ENCODE measurements around the gene PRX. TPM values are rescaled to one million over a fixed set of nuclear protein-coding genes. Genes with fewer than 3 reads are reported as not detected.
"Not testable (repeated sequence)": the region's sequence is repeated elsewhere in the genome, so short reads cannot be mapped to it uniquely, and the experiment has no call there.

Gene PRX
- total RNA-seq, 1 experiment from 2014 or later: 1.6 TPM

DNA sequence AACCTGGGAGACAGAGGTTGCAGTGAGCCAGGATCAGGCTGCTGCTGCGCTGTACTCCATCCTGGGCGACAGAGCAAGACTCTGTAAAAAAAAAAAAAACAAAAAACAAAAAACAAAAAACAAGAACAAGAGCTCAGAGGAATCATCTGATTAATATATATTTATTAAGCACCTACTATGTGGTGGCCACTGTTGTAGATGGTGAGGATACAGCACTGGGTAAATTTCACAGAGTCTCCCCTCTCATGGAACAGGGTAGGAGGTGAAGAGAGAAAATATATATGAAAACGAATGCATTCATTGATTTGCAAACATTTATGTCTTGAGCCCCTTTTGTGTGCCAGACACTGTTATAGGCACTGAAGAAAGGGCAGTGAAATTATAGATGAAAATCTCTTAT lies 18.5 kb upstream of the PRX start:
- no TSS peak for BruUV-seq (replicated peaks)
- CTCF ChIA-PET: no interaction called here
- peaks cover 13% of the 10 kb centered on the region for H3K4me1 Mint-ChIP-seq (ENCODE audit: low read depth, unreplicated experiment)
- H3K4me3 Mint-ChIP-seq (ENCODE audit: low read depth, unreplicated experiment): no peak overlapping the region
- DNase-seq: no peak
- peaks cover 10% of the 10 kb centered on the region for H3K36me3 Mint-ChIP-seq (ENCODE audit: insufficient read depth, unreplicated experiment)
- H3K9me3 Mint-ChIP-seq (ENCODE audit: low read depth, unreplicated experiment): no peaks in the 10 kb centered on the region
- intact Hi-C loops (cut with micrococcal nuclease; ENCODE audit: unreplicated experiment): no loop called here
- TF ChIP-seq, protein P1, sequence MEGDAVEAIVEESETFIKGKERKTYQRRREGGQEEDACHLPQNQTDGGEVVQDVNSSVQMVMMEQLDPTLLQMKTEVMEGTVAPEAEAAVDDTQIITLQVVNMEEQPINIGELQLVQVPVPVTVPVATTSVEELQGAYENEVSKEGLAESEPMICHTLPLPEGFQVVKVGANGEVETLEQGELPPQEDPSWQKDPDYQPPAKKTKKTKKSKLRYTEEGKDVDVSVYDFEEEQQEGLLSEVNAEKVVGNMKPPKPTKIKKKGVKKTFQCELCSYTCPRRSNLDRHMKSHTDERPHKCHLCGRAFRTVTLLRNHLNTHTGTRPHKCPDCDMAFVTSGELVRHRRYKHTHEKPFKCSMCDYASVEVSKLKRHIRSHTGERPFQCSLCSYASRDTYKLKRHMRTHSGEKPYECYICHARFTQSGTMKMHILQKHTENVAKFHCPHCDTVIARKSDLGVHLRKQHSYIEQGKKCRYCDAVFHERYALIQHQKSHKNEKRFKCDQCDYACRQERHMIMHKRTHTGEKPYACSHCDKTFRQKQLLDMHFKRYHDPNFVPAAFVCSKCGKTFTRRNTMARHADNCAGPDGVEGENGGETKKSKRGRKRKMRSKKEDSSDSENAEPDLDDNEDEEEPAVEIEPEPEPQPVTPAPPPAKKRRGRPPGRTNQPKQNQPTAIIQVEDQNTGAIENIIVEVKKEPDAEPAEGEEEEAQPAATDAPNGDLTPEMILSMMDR (IDR thresholded peaks at IDR 0.05; ENCODE audit: unreplicated experiment): no peak
- H3K27ac Mint-ChIP-seq (ENCODE audit: unreplicated experiment): no peak overlapping the region
- H3K27me3 Mint-ChIP-seq (ENCODE audit: unreplicated experiment): no peaks in the 10 kb centered on the region

DNA sequence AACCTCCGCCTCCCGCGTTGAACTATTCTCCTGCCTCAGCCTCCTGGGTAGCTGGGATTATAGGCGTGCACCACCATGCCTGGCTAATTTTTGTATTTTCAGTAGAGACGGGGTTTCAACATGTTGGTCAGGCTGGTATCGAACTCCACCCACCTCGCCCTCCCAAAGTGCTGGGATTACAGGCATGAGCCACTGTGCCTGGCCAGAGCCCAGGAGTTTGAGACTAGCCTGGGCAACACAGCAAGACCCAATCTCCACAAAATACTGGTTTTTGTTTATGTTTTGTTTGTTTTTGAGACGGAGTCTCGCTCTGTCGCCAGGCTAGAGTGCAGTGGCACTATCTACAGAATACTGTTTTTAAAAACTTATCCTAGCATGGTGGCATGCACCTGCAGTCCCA lies 17.1 kb upstream of the PRX start:
- H3K27me3 Mint-ChIP-seq (ENCODE audit: unreplicated experiment); H3K4me3 Mint-ChIP-seq (ENCODE audit: low read depth, unreplicated experiment); H3K9me3 Mint-ChIP-seq (ENCODE audit: low read depth, unreplicated experiment); DNase-seq; intact Hi-C loops (cut with micrococcal nuclease; ENCODE audit: unreplicated experiment); H3K27ac Mint-ChIP-seq (ENCODE audit: unreplicated experiment); BruUV-seq (replicated peaks): not testable (repeated sequence)
- Mint-ChIP-seq H3K36me3 (ENCODE audit: insufficient read depth, unreplicated experiment) (peaks cover 21% of the 10 kb centered on the region), H3K4me1 (ENCODE audit: low read depth, unreplicated experiment) (peaks cover 13% of the 10 kb centered on the region)
- CTCF ChIA-PET: interaction anchor here (0.6 kb wide), 1 partner anchor 13 kb away, joined by 6 read pairs; no protein-coding TSS in a partner anchor

DNA sequence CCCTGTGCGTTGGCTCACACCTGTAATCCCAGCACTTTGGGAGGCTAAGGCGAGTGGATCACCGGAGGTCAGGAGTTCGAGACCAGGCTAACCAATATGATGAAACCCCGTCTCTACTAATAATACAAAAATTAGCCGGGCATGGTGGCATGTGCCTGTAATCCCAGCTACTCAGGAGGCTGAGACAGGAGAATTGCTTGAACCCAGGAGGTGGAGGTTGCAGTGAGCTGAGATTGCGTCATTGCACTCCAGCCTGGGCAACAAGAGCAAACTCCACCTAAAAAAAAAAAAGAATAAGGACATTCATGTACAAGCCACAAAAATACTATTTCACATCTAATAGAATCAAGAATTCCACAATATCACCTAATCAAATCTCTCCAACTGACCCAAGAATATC lies 15.0 kb upstream of the PRX start:
- H3K9me3 Mint-ChIP-seq (ENCODE audit: low read depth, unreplicated experiment); BruUV-seq (replicated peaks); intact Hi-C loops (cut with micrococcal nuclease; ENCODE audit: unreplicated experiment); H3K4me3 Mint-ChIP-seq (ENCODE audit: low read depth, unreplicated experiment); H3K27ac Mint-ChIP-seq (ENCODE audit: unreplicated experiment); DNase-seq; H3K27me3 Mint-ChIP-seq (ENCODE audit: unreplicated experiment); CTCF ChIA-PET: not testable (repeated sequence)
- H3K36me3 Mint-ChIP-seq (ENCODE audit: insufficient read depth, unreplicated experiment): peaks cover 24% of the 10 kb centered on the region
- peaks cover 15% of the 10 kb centered on the region for H3K4me1 Mint-ChIP-seq (ENCODE audit: low read depth, unreplicated experiment)

DNA sequence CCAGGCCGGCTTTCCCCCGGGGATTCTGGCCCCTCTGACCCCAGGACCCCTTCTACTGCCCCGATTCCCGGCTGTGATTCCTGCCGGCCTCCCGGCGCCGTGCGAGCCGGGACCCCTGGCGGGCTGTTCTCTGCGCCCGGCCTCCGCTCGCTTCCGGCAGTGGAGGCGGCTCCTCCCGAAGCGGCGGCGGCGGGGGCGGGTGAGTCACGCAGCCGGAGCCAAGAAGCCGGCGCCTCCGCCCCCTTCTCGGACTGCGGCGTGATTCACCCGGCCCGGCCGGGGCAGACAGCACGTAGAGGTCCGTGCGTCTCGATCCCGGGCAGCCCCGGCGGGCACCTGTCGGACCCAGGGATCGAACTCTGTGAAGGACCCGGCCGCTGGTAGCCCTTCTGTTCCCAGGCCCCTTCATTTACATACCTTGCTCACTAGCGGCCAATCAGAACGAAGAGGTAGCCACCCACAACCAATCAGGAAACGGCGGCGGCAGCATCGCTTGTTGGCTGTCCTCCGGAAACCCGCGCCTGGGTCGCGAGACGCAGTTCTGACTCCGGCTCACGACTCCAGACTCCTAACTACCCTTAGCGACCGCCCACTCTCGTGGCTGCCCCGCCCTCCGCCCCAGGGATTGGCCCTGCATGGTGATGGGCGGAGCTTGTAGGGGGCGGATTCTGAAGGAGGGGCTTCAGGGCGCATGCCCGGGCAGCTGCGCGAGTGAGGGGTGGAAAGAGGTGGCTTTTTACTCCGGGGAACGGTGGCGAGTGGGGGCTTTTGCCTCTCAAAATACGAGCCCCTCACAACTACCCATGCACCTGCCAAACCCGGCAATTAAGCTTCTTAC lies 12.5 kb upstream of the PRX start, which contains the start of gene SERTAD1:
Gene SERTAD1 (minus strand): TSS at position 543 of the 838 bp plus-strand sequence. CDS start 2,446 bp downstream, outside the sequence.
- TF ChIP-seq, protein P1 (IDR thresholded peaks at IDR 0.05; ENCODE audit: unreplicated experiment): peak; percentile 93
- BruUV-seq (replicated peaks): no TSS peak
- Mint-ChIP-seq H3K36me3 (ENCODE audit: insufficient read depth, unreplicated experiment) (peaks cover 41% of the 10 kb centered on the region), H3K4me3 (ENCODE audit: low read depth, unreplicated experiment) (peak within 1 kb of the TSS; percentile 88), H3K9me3 (ENCODE audit: low read depth, unreplicated experiment) (no peaks in the 10 kb centered on the region), H3K4me1 (ENCODE audit: low read depth, unreplicated experiment) (peaks cover 9% of the 10 kb centered on the region), H3K27ac (ENCODE audit: unreplicated experiment) (peak within 1 kb of the TSS; percentile 93), H3K27me3 (ENCODE audit: unreplicated experiment) (no peaks in the 10 kb centered on the region)
- peak; percentile 100 for DNase-seq
- CTCF ChIA-PET: interaction anchor here (0.6 to 2.2 kb wide), 8 partner anchors 17 to 792 kb away, joined by 3 to 10 read pairs (median 4); partner anchors contain the start of gene BLVRB
- intact Hi-C loops (cut with micrococcal nuclease; ENCODE audit: unreplicated experiment): no loop called here

DNA sequence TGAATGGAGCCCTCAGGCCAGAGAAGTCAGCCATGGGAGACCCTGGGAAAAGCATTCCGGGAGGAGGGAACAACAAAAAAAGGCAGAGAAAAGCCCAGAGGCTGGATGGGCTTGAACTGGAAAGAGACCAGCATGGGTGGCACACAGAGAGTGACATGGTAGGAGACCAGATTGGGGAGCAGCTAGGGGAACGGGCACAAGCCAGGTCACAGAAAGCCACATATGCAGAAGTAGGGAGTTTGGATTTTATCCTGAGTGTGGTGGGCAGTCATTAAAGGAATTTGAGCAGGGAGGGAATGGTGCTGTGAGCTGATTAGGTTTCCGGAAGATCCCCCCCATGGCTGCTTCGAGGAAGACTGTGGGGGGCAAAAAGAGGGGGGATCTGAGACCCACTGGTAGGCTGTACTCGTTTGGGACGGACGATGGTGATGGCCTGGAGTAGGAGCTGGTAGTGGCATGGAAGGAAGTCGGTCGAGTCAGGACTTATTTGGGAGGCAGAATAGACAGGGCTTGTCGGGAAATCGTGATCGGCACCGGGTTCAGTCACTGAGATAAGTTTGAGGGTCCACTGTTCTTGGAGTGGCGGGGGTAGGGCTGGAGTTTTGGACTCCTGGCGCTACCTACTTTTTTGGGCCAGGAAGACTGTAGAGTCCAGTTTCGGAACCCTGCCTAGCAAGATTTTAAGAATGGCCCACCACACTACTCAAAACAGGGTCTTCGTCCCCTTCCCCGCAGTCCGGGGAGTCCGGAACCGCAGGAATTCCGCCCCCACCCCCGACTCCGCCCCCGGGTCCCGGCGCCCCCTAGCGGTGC lies 11.7 kb upstream of the PRX start:
- TF ChIP-seq, protein P1 (IDR thresholded peaks at IDR 0.05; ENCODE audit: unreplicated experiment): no peak
- CTCF ChIA-PET: interaction anchor here (0.6 to 2.2 kb wide), 3 partner anchors 18 to 47 kb away, joined by 4 to 7 read pairs (median 7); partner anchors contain the start of gene BLVRB
- H3K27ac Mint-ChIP-seq (ENCODE audit: unreplicated experiment): peak overlapping the region; percentile 93
- no peaks in the 10 kb centered on the region for H3K27me3 Mint-ChIP-seq (ENCODE audit: unreplicated experiment)
- H3K36me3 Mint-ChIP-seq (ENCODE audit: insufficient read depth, unreplicated experiment): peaks cover 44% of the 10 kb centered on the region
- TSS peak; percentile 61 for BruUV-seq (replicated peaks)
- no peaks in the 10 kb centered on the region for H3K9me3 Mint-ChIP-seq (ENCODE audit: low read depth, unreplicated experiment)
- DNase-seq: no peak
- peak overlapping the region; percentile 88 for H3K4me3 Mint-ChIP-seq (ENCODE audit: low read depth, unreplicated experiment)
- intact Hi-C loops (cut with micrococcal nuclease; ENCODE audit: unreplicated experiment): no loop called here
- H3K4me1 Mint-ChIP-seq (ENCODE audit: low read depth, unreplicated experiment): peaks cover 10% of the 10 kb centered on the region

Data from Calu3 (cell line).